CD14-positive monocyte (primary cell): ENCODE measurements around the gene DENND1A. TPM values are rescaled to one million over a fixed set of nuclear protein-coding genes. Genes with fewer than 3 reads are reported as not detected.

Source experiments
- DNase-seq, 3 donors: peaks; one replicate each; pipeline ENCODE4 v3.0.0-alpha.2; 2011 to 2022
- H2AFZ ChIP-seq: 2 replicates; pipeline ENCODE4 v1.6.0; 2012; ENCODE audit warnings: mild to moderate bottlenecking, low read depth, low read length, inconsistent platforms; ENCODE audit not compliant: insufficient read depth, poor library complexity, severe bottlenecking
- H3K27ac ChIP-seq, 2 donors: 1 replicate in 1 of 2; 2 replicates in 1 of 2; pipeline ENCODE4 v1.5.1; 2012 to 2013; ENCODE audit warnings: low read length in 2 of 2, control low read depth in 1 of 2, inconsistent platforms in 1 of 2, low read depth in 1 of 2, mild to moderate bottlenecking in 1 of 2
- H3K27me3 ChIP-seq, 2 donors: one replicate each; pipeline versions ENCODE4 v1.6.0 to v1.6.1; 2011 to 2013; ENCODE audit warnings: low read length in 2 of 2; ENCODE audit not compliant: control insufficient read depth in 2 of 2, insufficient read depth in 2 of 2
- H3K36me3 ChIP-seq, 2 donors: replicated peaks in 1 of 2; 1 replicate in 1 of 2; 2 replicates in 1 of 2; pipeline versions ENCODE4 v1.5.1 to v1.6.1; 2012 to 2013; ENCODE audit warnings: low read length in 2 of 2, control low read depth in 1 of 2, inconsistent platforms in 1 of 2, mild to moderate bottlenecking in 1 of 2; ENCODE audit not compliant: insufficient read depth in 2 of 2, control insufficient read depth in 1 of 2
- H3K4me1 ChIP-seq, 2 donors: 1 replicate in 1 of 2; 2 replicates in 1 of 2; pipeline versions ENCODE4 v1.5.1 to v1.6.1; 2012 to 2013; ENCODE audit warnings: low read length in 2 of 2, control low read depth in 1 of 2, inconsistent platforms in 1 of 2, mild to moderate bottlenecking in 1 of 2, moderate library complexity in 1 of 2; ENCODE audit not compliant: insufficient read depth in 2 of 2, control insufficient read depth in 1 of 2
- H3K4me2 ChIP-seq: replicated peaks from 2 replicates; pipeline ENCODE3; 2012; ENCODE audit warnings: low read length, moderate library complexity, mild to moderate bottlenecking; ENCODE audit not compliant: poor library complexity, severe bottlenecking; ENCODE audit errors: extremely low read depth
- H3K4me3 ChIP-seq, 3 experiments: fragments of 200-600 bp in 1 of 3; sonication (generic) in 1 of 3; replicated peaks in 1 of 3; 1 replicate in 2 of 3; 2 replicates in 1 of 3; pipeline ENCODE4 v1.5.1; 2011 to 2013; ENCODE audit warnings: low read length in 3 of 3, mild to moderate bottlenecking in 3 of 3, control low read depth in 2 of 3, low read depth in 2 of 3, inconsistent platforms in 1 of 3, moderate library complexity in 1 of 3
- H3K79me2 ChIP-seq: 2 replicates; pipeline ENCODE4 v1.6.0; 2012; ENCODE audit warnings: mild to moderate bottlenecking, control low read depth, inconsistent platforms, low read length, moderate library complexity; ENCODE audit not compliant: insufficient read depth
- H3K9ac ChIP-seq: 2 replicates; pipeline ENCODE4 v1.6.0; 2017; ENCODE audit warnings: low read length, mild to moderate bottlenecking; ENCODE audit not compliant: insufficient read depth, poor library complexity, severe bottlenecking
- H3K9me3 ChIP-seq, 2 donors: replicated peaks in 1 of 2; 1 replicate in 1 of 2; 2 replicates in 1 of 2; pipeline versions ENCODE4 v1.5.1 to v1.6.1; 2012 to 2013; ENCODE audit warnings: low read length in 2 of 2, control low read depth in 1 of 2; ENCODE audit not compliant: control insufficient read depth in 1 of 2, insufficient read depth in 1 of 2
- H4K20me1 ChIP-seq: 2 replicates; pipeline ENCODE4 v1.6.0; 2012; ENCODE audit warnings: mild to moderate bottlenecking, low read length, control low read depth, moderate library complexity; ENCODE audit not compliant: insufficient read depth
- H3K27ac Mint-ChIP-seq, 7 donors: one replicate each; pipeline ENCODE4 v1.8.0; 2020; ENCODE audit warnings: mild to moderate bottlenecking in 7 of 7, mixed read lengths in 7 of 7, moderate library complexity in 6 of 7, inconsistent platforms in 2 of 7
- H3K27me3 Mint-ChIP-seq, 3 donors: one replicate each; pipeline ENCODE4 v1.8.0; 2021 to 2022; ENCODE audit warnings: low read depth in 3 of 3, mild to moderate bottlenecking in 3 of 3, mixed read lengths in 3 of 3, moderate library complexity in 3 of 3, inconsistent platforms in 1 of 3
- H3K36me3 Mint-ChIP-seq, 2 donors: one replicate each; pipeline ENCODE4 v1.8.0; 2020; ENCODE audit warnings: mixed read lengths in 2 of 2, inconsistent platforms in 1 of 2, mild to moderate bottlenecking in 1 of 2
- H3K4me1 Mint-ChIP-seq: one replicate; pipeline ENCODE4 v1.8.0; 2020; ENCODE audit warnings: mild to moderate bottlenecking, mixed read lengths
- H3K4me3 Mint-ChIP-seq, 2 donors: one replicate each; pipeline ENCODE4 v1.8.0; 2020; ENCODE audit warnings: mild to moderate bottlenecking in 2 of 2, mixed read lengths in 2 of 2, moderate library complexity in 1 of 2
- H3K9me3 Mint-ChIP-seq, 7 donors: one replicate each; pipeline ENCODE4 v1.8.0; 2020 to 2022; ENCODE audit warnings: mixed read lengths in 7 of 7, mild to moderate bottlenecking in 6 of 7, moderate library complexity in 6 of 7, inconsistent platforms in 2 of 7
- CTCF ChIP-seq: fragments of 200-600 bp; IDR thresholded peaks from one replicate; pipeline ENCODE4 v1.8.0; 2022; ENCODE audit warnings: antibody characterized with exemption, mild to moderate bottlenecking
- whole genome bisulfite sequencing: methylation state at CpG from one replicate; pipeline ENCODE4 v1.1.5; 2013; ENCODE audit warnings: missing lambda C conversion rate; ENCODE audit not compliant: insufficient coverage; 5-methylcytosine and 5-hydroxymethylcytosine counted together
- intact Hi-C, 2 donors: fragments of 100-400 bp; cut with micrococcal nuclease; formaldehyde crosslinking; loops; one replicate each; pipeline versions ENCODE4 v1.15.0 to v1.15.1; 2023
- polyA plus RNA-seq, 3 donors: library from polyadenylated mRNA; depleted of rRNA in 1 of 3; unstranded in 2 of 3; stranded (reverse) in 1 of 3; fragments of 300-500 nt in 2 of 3; fragments of >200 nt in 1 of 3; fragmentation: Illumina TruSeq in 2 of 3; gene quantifications; 1 replicate in 2 of 3; 2 replicates in 1 of 3; pipeline ENCODE4 v1.2.3, GENCODE V29; 2012 to 2021

DENND1A gene
- polyA plus RNA-seq, 3 donors = 24.8 to 73.0 (median 29.4) TPM

DNA sequence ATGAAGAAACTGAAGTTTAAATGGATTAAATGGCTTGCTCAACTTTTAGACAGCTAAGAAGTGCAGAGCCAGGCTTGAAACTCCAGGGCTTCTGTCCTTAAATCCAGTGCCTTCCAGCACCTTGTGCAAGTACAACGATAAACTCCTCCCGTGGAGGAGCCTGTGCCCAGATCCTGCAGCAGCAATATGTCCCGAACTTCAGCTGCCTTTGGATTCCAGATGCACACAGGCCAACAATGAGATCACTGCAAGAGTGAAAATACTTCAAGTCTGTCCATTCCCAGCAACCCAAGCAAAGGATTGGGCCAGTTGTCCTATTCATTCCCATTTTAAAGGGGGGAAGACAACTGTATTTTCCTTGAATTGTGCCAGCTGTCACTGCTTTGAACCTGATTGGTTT is 374.3 kb downstream of the DENND1A start:
- no peak overlapping the region for H3K9ac ChIP-seq
- H3K36me3 ChIP-seq = peaks cover 57 to 94% of the 10 kb centered on the region in 2 donors
- intact Hi-C loops = no loop called here
- peaks cover 7 to 9% of the 10 kb centered on the region in 2 donors for H3K4me1 ChIP-seq
- Mint-ChIP-seq H3K36me3 (peaks cover 74 to 85% of the 10 kb centered on the region in 2 donors), H3K9me3 (no peaks in the 10 kb centered on the region), H3K4me1 (peaks cover 13% of the 10 kb centered on the region), H3K27me3 (no peaks in the 10 kb centered on the region), H3K27ac (no peak overlapping the region), H3K4me3 (no peak overlapping the region)
- peaks cover 54% of the 10 kb centered on the region for H4K20me1 ChIP-seq
- no peak for TF ChIP-seq CTCF
- WGBS = 94% methylated on average over 3 of the region's 3 CpGs
- H3K27me3 ChIP-seq = no peaks in the 10 kb centered on the region
- H3K9me3 ChIP-seq = no peaks in the 10 kb centered on the region
- no peaks in the 10 kb centered on the region for H3K79me2 ChIP-seq
- no peak overlapping the region for H3K4me2 ChIP-seq
- no peak overlapping the region for H2AFZ ChIP-seq
- H3K27ac ChIP-seq = no peak overlapping the region
- DNase-seq = no peak
- H3K4me3 ChIP-seq = no peak overlapping the region

DNA sequence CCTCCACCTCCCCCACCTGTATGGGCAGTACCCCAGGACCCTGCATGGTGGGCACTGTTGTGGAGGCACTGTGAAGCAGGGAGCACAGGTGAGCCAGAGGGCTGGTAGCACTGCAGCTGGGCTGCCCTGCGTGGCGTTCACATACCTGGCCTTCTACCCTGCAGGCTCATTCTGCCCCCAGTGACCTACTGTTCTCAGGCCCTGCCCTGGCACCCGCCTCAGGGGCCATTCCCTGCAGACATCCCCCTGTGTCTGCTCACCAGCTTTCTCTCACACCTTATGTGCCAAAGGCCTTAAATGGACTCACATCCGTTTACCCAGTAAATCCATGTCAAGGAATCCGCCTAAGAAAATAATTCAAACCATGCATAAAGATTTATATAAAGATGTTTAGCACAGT is 377.4 kb downstream of the DENND1A start:
- Histone ChIP-seq H3K79me2 (no peaks in the 10 kb centered on the region), H4K20me1 (peaks cover 65% of the 10 kb centered on the region), H3K4me1 (peaks cover 21 to 28% of the 10 kb centered on the region in 2 donors), H3K27me3 (no peaks in the 10 kb centered on the region), H3K9me3 (no peaks in the 10 kb centered on the region), H3K27ac (no peak overlapping the region), H3K4me3 (no peak overlapping the region), H2AFZ (no peak overlapping the region), H3K36me3 (peaks cover 57 to 75% of the 10 kb centered on the region in 2 donors), H3K4me2 (no peak overlapping the region), H3K9ac (no peak overlapping the region)
- no peak for TF ChIP-seq CTCF
- peaks cover 34% of the 10 kb centered on the region for H3K4me1 Mint-ChIP-seq
- H3K36me3 Mint-ChIP-seq = peaks cover 70 to 86% of the 10 kb centered on the region in 2 donors
- peak overlapping the region in 1 of 7 donors; percentile 25 for H3K27ac Mint-ChIP-seq
- 100% methylated on average over 3 of the region's 5 CpGs for WGBS
- peaks cover 0 to 3% (median 0%) of the 10 kb centered on the region in 3 donors for H3K27me3 Mint-ChIP-seq
- no peaks in the 10 kb centered on the region for H3K9me3 Mint-ChIP-seq
- DNase-seq = no peak
- intact Hi-C loops = no loop called here
- no peak overlapping the region for H3K4me3 Mint-ChIP-seq
